HL-60 (cell line): ENCODE measurements around the gene IP6K2.

Experiments
- DNase-seq, 2 experiments: peaks; one replicate each; pipeline ENCODE4 v3.0.0-alpha.2; 2010 to 2020; ENCODE audit warnings: low read depth in 1 of 2, low spot score in 1 of 2
- H3K27ac ChIP-seq: fragments of 250-450 bp; sonication (Bioruptor Pico); replicated peaks from 2 replicates; pipeline ENCODE4 v1.5.1; 2020; ENCODE audit warnings: mild to moderate bottlenecking, moderate library complexity
- H3K27me3 ChIP-seq: fragments of 250-450 bp; sonication (Bioruptor Pico); 2 replicates; pipeline ENCODE4 v1.5.1; 2021; ENCODE audit warnings: mild to moderate bottlenecking, moderate library complexity; ENCODE audit not compliant: insufficient read depth, poor library complexity, severe bottlenecking
- H3K4me3 ChIP-seq: replicated peaks from 2 replicates; pipeline ENCODE4 v1.5.1; 2011; ENCODE audit warnings: mild to moderate bottlenecking, control low read depth, low read length; ENCODE audit not compliant: insufficient read depth
- GABPA ChIP-seq: IDR thresholded peaks from 2 replicates; pipeline ENCODE4 v1.6.1; 2012; ENCODE audit warnings: low read depth
- POLR2AphosphoS5 ChIP-seq: IDR thresholded peaks from 2 replicates; pipeline ENCODE4 v1.6.1; 2012; ENCODE audit warnings: low read depth
- REST ChIP-seq: IDR thresholded peaks from 2 replicates; pipeline ENCODE4 v1.6.1; 2012; ENCODE audit warnings: low read depth; ENCODE audit not compliant: insufficient replicate concordance
- SPI1 ChIP-seq: IDR thresholded peaks from 2 replicates; pipeline ENCODE4 v1.6.1; 2012; ENCODE audit warnings: low read depth, mild to moderate bottlenecking, borderline replicate concordance
- TF ChIP-seq, protein P1 (sequence below): IDR thresholded peaks from one replicate; pipeline ENCODE4 v1.5.1; 2011; ENCODE audit warnings: low read length, control low read depth, inconsistent platforms; ENCODE audit not compliant: insufficient read depth

Gene IP6K2

GRCh38 chr3:48656841-48657281 lies 60.2 kb downstream of the IP6K2 start:
- TF ChIP-seq GABPA (no peak), SPI1 (no peak), POLR2AphosphoS5 (no peak), REST (no peak)
- TF ChIP-seq, protein P1, sequence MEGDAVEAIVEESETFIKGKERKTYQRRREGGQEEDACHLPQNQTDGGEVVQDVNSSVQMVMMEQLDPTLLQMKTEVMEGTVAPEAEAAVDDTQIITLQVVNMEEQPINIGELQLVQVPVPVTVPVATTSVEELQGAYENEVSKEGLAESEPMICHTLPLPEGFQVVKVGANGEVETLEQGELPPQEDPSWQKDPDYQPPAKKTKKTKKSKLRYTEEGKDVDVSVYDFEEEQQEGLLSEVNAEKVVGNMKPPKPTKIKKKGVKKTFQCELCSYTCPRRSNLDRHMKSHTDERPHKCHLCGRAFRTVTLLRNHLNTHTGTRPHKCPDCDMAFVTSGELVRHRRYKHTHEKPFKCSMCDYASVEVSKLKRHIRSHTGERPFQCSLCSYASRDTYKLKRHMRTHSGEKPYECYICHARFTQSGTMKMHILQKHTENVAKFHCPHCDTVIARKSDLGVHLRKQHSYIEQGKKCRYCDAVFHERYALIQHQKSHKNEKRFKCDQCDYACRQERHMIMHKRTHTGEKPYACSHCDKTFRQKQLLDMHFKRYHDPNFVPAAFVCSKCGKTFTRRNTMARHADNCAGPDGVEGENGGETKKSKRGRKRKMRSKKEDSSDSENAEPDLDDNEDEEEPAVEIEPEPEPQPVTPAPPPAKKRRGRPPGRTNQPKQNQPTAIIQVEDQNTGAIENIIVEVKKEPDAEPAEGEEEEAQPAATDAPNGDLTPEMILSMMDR = no peak
- no peak for DNase-seq
- H3K4me3 ChIP-seq = no peak overlapping the region
- peak overlapping the region; percentile 56; the same call in 1 of the 2 replicates for H3K27ac ChIP-seq
- peaks cover 3% of the 10 kb centered on the region for H3K27me3 ChIP-seq

GRCh38 chr3:48656061-48656840 lies 60.8 kb downstream of the IP6K2 start:
- H3K27me3 ChIP-seq = peaks cover 3% of the 10 kb centered on the region
- peak; percentile 71 to 84 for DNase-seq
- TF ChIP-seq, protein P1 = peak; percentile 70
- no peak for TF ChIP-seq SPI1
- peak; percentile 11 for TF ChIP-seq REST
- no peak for TF ChIP-seq POLR2AphosphoS5
- no peak for TF ChIP-seq GABPA

GRCh38 chr3:48655606-48656005 lies 61.4 kb downstream of the IP6K2 start:
- TF ChIP-seq REST = no peak
- no peak for DNase-seq
- H3K4me3 ChIP-seq = peak overlapping the region; percentile 50
- H3K27me3 ChIP-seq = no peaks in the 10 kb centered on the region
- no peak overlapping the region for H3K27ac ChIP-seq

More at GRCh38 chr3:48656061-48656840, 60.8 kb downstream of the IP6K2 start:
- peak overlapping the region; percentile 56 for H3K27ac ChIP-seq
- H3K4me3 ChIP-seq = peak overlapping the region; percentile 50
